K562 (cell line): Measurements from ENCODE around the gene PGM2.

Experiments
- BHLHE40 ChIP-seq: IDR thresholded peaks from 2 replicates; pipeline ENCODE4 v1.6.1; 2011; ENCODE audit warnings: low read length, improper control_type of control experiment
- CTCF ChIP-seq, 3 experiments: IDR thresholded peaks in 2 of 3; conservative IDR thresholded peaks in 1 of 3; 2 replicates each; pipeline ENCODE4 v1.5.1; 2011 to 2012; ENCODE audit warnings: low read length in 3 of 3, mild to moderate bottlenecking in 3 of 3, control low read depth in 2 of 3, improper control_type of control experiment in 1 of 3, inconsistent platforms in 1 of 3, low read depth in 1 of 3, mixed read lengths in 1 of 3, moderate library complexity in 1 of 3; ENCODE audit not compliant: insufficient read depth in 2 of 3
- HLTF ChIP-seq: fragments of 450-650 bp; IDR thresholded peaks from 2 replicates; pipeline ENCODE4 v1.6.1; 2016
- POLR2A ChIP-seq: fragments of 450-650 bp; conservative IDR thresholded peaks from 2 replicates; pipeline ENCODE4 v1.6.1; 2016
- PRPF4 ChIP-seq: fragments of 200-400 bp; formaldehyde crosslinking; IDR thresholded peaks from one replicate; pipeline ENCODE4 v1.6.1; 2017; ENCODE audit warnings: low read length, low read depth, mild to moderate bottlenecking; ENCODE audit not compliant: insufficient read depth, poor library complexity, severe bottlenecking
- ZNF274 ChIP-seq: IDR thresholded peaks from 2 replicates; pipeline ENCODE4 v1.6.1; 2011; ENCODE audit warnings: low read depth, mild to moderate bottlenecking, low read length, moderate library complexity, borderline replicate concordance

- TF ChIP-seq POLR2A (no peak), HLTF (no peak), CTCF (IDR thresholded peaks at IDR 0.05 in 2 of 3, conservative IDR thresholded peaks at IDR 0.05 in 1 of 3; ENCODE audit: insufficient read depth in 2 of 3, low read depth in 1 of 3, low read length in 3 of 3) (no peak), ZNF274 (no peak), BHLHE40 (no peak), PRPF4 (no peak)
These were observed 45.4 kb upstream of the PGM2 start for GRCh38 chr4:37781131-37781455.
